Ramos (cell line): ENCODE data around the gene CABP4.

Experiments used
- in situ Hi-C: fragments of 300-500 bp; cut with MboI; formaldehyde crosslinking; loops from one replicate; pipeline ENCODE4 v1.14.3; 2022; ENCODE audit warnings: low sequenced_read_pairs; ENCODE audit not compliant: unreplicated experiment

CABP4 gene

GRCh38 chr11:67450796-67451657 is 4.1 kb upstream of the CABP4 start:
- in situ Hi-C loops = no loop called here

- in situ Hi-C loops = no loop called here
Measured at GRCh38 chr11:67451658-67451976, 3.5 kb upstream of the CABP4 start.

- in situ Hi-C loops = no loop called here
Measured at GRCh38 chr11:67452141-67452952, 2.8 kb upstream of the CABP4 start, which contains the start of gene GPR152. TSS of gene GPR152 (minus strand) at chr11:67452729. CDS start at chr11:67452724, 5 bp downstream.

GRCh38 chr11:67453816-67454732 is 1.1 kb upstream of the CABP4 start:
- in situ Hi-C loops = no loop called here

GRCh38 chr11:67456068-67456705 is 1.0 kb downstream of the CABP4 start:
- in situ Hi-C loops = no loop called here

- in situ Hi-C loops = no loop called here
Measured at GRCh38 chr11:67457453-67457852, 2.3 kb downstream of the CABP4 start.

GRCh38 chr11:67458266-67458665 is 3.1 kb downstream of the CABP4 start:
- in situ Hi-C loops = no loop called here

GRCh38 chr11:67463186-67463585 is 8.0 kb downstream of the CABP4 start:
- in situ Hi-C loops = loop anchor here (10.0 kb wide), 1 partner anchor 58 kb away; the partner anchor contains the start of genes PPP1CA and TBC1D10C

- in situ Hi-C loops = loop anchor here (10.0 kb wide), 1 partner anchor 59 kb away; the partner anchor contains the start of genes PPP1CA and TBC1D10C
Measured at GRCh38 chr11:67463680-67464410, 8.7 kb downstream of the CABP4 start.

GRCh38 chr11:67464411-67465188 is 9.4 kb downstream of the CABP4 start:
- in situ Hi-C loops = loop anchor here (10.0 kb wide), 1 partner anchor 60 kb away; the partner anchor contains the start of genes PPP1CA and TBC1D10C

- in situ Hi-C loops = loop anchor here (10.0 kb wide), 1 partner anchor 60 kb away; the partner anchor contains the start of genes PPP1CA and TBC1D10C
Measured at GRCh38 chr11:67465189-67465510, 10.0 kb downstream of the CABP4 start.

- in situ Hi-C loops = loop anchor here (10.0 kb wide), 1 partner anchor 61 kb away; the partner anchor contains the start of genes PPP1CA and TBC1D10C
Measured at GRCh38 chr11:67465530-67465929, 10.4 kb downstream of the CABP4 start.

GRCh38 chr11:67466367-67466766 is 11.2 kb downstream of the CABP4 start:
- in situ Hi-C loops = loop anchor here (10.0 kb wide), 1 partner anchor 62 kb away; the partner anchor contains the start of genes PPP1CA and TBC1D10C

- in situ Hi-C loops = loop anchor here (10.0 kb wide), 1 partner anchor 62 kb away; the partner anchor contains the start of genes PPP1CA and TBC1D10C
Measured at GRCh38 chr11:67466962-67467771, 12.0 kb downstream of the CABP4 start.

GRCh38 chr11:67468056-67468455 is 12.9 kb downstream of the CABP4 start:
- in situ Hi-C loops = loop anchor here (10.0 kb wide), 1 partner anchor 63 kb away; the partner anchor contains the start of genes PPP1CA and TBC1D10C

GRCh38 chr11:67468456-67468758 is 13.3 kb downstream of the CABP4 start:
- in situ Hi-C loops = loop anchor here (10.0 kb wide), 1 partner anchor 64 kb away; the partner anchor contains the start of genes PPP1CA and TBC1D10C
